Choroid plexus epithelial cell (primary cell): Measurements from ENCODE around the gene YARS1.
"Not testable (repeated sequence)": the region's sequence is repeated elsewhere in the genome, so short reads cannot be mapped to it uniquely, and the experiment has no call there.

Experiments used
- DNase-seq: peaks from one replicate; pipeline ENCODE4 v3.0.0-alpha.2; 2010; ENCODE audit warnings: low read depth
- H3K4me3 ChIP-seq: 2 replicates; pipeline ENCODE4 v1.5.1; 2011; ENCODE audit warnings: low read depth, mild to moderate bottlenecking, control low read depth, low read length, moderate library complexity
- TF ChIP-seq, protein P1 (sequence below): conservative IDR thresholded peaks from 2 replicates; pipeline ENCODE4 v1.5.1; 2011; ENCODE audit warnings: low read depth, mild to moderate bottlenecking, control low read depth, inconsistent platforms, low read length, moderate library complexity

The YARS1 gene

GRCh38 chr1:32813941-32814739 is 3.0 kb downstream of the YARS1 start:
- no peak overlapping the region for H3K4me3 ChIP-seq
- TF ChIP-seq, protein P1, sequence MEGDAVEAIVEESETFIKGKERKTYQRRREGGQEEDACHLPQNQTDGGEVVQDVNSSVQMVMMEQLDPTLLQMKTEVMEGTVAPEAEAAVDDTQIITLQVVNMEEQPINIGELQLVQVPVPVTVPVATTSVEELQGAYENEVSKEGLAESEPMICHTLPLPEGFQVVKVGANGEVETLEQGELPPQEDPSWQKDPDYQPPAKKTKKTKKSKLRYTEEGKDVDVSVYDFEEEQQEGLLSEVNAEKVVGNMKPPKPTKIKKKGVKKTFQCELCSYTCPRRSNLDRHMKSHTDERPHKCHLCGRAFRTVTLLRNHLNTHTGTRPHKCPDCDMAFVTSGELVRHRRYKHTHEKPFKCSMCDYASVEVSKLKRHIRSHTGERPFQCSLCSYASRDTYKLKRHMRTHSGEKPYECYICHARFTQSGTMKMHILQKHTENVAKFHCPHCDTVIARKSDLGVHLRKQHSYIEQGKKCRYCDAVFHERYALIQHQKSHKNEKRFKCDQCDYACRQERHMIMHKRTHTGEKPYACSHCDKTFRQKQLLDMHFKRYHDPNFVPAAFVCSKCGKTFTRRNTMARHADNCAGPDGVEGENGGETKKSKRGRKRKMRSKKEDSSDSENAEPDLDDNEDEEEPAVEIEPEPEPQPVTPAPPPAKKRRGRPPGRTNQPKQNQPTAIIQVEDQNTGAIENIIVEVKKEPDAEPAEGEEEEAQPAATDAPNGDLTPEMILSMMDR, result no peak
- DNase-seq, result peak; percentile 49

- TF ChIP-seq, protein P1, result no peak
- DNase-seq, result no peak
- H3K4me3 ChIP-seq, result no peak overlapping the region
Observed at GRCh38 chr1:32811917-32812316, 5.2 kb downstream of the YARS1 start.

- no peak for DNase-seq
- H3K4me3 ChIP-seq, result no peak overlapping the region
- TF ChIP-seq, protein P1, result no peak
Observed at GRCh38 chr1:32811265-32811664, 5.9 kb downstream of the YARS1 start.

- no peak overlapping the region for H3K4me3 ChIP-seq
- DNase-seq, result no peak
- TF ChIP-seq, protein P1, result no peak
Observed at GRCh38 chr1:32810358-32810757, 6.8 kb downstream of the YARS1 start.

DNA sequence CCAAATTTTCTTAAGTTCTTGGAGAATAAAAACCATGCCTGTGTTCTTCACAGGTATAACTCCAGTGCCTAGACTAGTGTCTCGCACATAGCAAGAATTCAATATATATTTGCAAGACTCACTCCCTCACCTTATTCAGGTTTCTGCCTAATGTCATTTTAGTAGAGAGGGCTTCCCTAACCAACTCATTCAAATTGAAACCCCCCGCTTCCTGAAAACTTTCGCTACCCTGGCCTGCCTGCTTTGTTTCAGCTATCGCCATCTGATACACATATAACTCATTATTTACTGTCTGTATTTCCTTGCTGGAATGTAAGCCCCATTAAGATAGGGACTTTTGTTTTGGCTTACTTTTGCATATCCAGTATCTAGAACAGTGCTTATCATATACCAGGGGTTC is 8.6 kb downstream of the YARS1 start:
- no peak for DNase-seq
- H3K4me3 ChIP-seq, result no peak overlapping the region
- TF ChIP-seq, protein P1, result no peak

- DNase-seq, result peak; percentile 79
- H3K4me3 ChIP-seq, result no peak overlapping the region
- TF ChIP-seq, protein P1, result no peak
Observed at GRCh38 chr1:32806910-32807523, 10.1 kb downstream of the YARS1 start.

- TF ChIP-seq, protein P1, result no peak
- DNase-seq, result no peak
- H3K4me3 ChIP-seq, result no peak overlapping the region
Observed at GRCh38 chr1:32806290-32806689, 10.9 kb downstream of the YARS1 start.

- DNase-seq, H3K4me3 ChIP-seq: not testable (repeated sequence)
Observed at GRCh38 chr1:32804460-32804859, 12.7 kb downstream of the YARS1 start.
